ENCODE results near the gene CALB2.

DNA sequence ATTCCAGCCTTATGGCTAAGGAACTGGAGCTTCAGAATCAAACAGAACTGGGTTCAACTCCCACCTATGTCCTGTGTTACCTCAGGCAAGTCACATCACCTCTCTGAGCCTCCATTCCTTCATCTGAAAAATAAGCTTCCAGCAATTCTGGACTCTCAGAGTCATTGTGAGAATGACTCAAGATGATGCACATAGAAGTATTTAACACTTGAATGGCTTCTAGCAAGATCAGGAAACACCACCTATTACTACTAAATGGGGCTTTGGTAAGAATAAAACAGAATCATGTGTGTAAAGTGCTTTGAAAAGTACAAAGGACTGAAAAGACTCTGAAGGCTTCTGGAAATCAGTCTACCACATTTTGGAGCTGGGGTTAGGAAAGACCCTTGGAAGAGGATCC, 30.8 kb upstream of the CALB2 start:
- TF ChIP-seq, protein P1, sequence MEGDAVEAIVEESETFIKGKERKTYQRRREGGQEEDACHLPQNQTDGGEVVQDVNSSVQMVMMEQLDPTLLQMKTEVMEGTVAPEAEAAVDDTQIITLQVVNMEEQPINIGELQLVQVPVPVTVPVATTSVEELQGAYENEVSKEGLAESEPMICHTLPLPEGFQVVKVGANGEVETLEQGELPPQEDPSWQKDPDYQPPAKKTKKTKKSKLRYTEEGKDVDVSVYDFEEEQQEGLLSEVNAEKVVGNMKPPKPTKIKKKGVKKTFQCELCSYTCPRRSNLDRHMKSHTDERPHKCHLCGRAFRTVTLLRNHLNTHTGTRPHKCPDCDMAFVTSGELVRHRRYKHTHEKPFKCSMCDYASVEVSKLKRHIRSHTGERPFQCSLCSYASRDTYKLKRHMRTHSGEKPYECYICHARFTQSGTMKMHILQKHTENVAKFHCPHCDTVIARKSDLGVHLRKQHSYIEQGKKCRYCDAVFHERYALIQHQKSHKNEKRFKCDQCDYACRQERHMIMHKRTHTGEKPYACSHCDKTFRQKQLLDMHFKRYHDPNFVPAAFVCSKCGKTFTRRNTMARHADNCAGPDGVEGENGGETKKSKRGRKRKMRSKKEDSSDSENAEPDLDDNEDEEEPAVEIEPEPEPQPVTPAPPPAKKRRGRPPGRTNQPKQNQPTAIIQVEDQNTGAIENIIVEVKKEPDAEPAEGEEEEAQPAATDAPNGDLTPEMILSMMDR (conservative IDR thresholded peaks at IDR 0.05; ENCODE audit: low read depth in 2 of 2): no peak
- no peak for TF ChIP-seq EZH2phosphoT487 (IDR thresholded peaks at IDR 0.05; ENCODE audit: unreplicated experiment)
- no peak for TF ChIP-seq EZH2 (IDR thresholded peaks at IDR 0.05; ENCODE audit: low read depth, unreplicated experiment)
- no peak for TF ChIP-seq ZNF114 (CRISPR knock-in tag; IDR thresholded peaks at IDR 0.05)
- TF ChIP-seq CREB1 (CRISPR knock-in tag; IDR thresholded peaks at IDR 0.05; ENCODE audit: low read depth): no peak
- TF ChIP-seq, protein P2, sequence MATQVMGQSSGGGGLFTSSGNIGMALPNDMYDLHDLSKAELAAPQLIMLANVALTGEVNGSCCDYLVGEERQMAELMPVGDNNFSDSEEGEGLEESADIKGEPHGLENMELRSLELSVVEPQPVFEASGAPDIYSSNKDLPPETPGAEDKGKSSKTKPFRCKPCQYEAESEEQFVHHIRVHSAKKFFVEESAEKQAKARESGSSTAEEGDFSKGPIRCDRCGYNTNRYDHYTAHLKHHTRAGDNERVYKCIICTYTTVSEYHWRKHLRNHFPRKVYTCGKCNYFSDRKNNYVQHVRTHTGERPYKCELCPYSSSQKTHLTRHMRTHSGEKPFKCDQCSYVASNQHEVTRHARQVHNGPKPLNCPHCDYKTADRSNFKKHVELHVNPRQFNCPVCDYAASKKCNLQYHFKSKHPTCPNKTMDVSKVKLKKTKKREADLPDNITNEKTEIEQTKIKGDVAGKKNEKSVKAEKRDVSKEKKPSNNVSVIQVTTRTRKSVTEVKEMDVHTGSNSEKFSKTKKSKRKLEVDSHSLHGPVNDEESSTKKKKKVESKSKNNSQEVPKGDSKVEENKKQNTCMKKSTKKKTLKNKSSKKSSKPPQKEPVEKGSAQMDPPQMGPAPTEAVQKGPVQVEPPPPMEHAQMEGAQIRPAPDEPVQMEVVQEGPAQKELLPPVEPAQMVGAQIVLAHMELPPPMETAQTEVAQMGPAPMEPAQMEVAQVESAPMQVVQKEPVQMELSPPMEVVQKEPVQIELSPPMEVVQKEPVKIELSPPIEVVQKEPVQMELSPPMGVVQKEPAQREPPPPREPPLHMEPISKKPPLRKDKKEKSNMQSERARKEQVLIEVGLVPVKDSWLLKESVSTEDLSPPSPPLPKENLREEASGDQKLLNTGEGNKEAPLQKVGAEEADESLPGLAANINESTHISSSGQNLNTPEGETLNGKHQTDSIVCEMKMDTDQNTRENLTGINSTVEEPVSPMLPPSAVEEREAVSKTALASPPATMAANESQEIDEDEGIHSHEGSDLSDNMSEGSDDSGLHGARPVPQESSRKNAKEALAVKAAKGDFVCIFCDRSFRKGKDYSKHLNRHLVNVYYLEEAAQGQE (IDR thresholded peaks at IDR 0.05; ENCODE audit: unreplicated experiment): no peak
- no peak for TF ChIP-seq POLR2AphosphoS5 (IDR thresholded peaks at IDR 0.05; ENCODE audit: low read depth)
- no peak for TF ChIP-seq JUNB (IDR thresholded peaks at IDR 0.05; ENCODE audit: unreplicated experiment)
- no peak for TF ChIP-seq NANOG (IDR thresholded peaks at IDR 0.05; ENCODE audit: borderline replicate concordance)
